Cortex of kidney (tissue), 1 donor: ENCODE results near the gene CCDC192.

Source experiments
- DNase-seq: peaks from one replicate; lab custom pipeline; 2025; lab: John Stamatoyannopoulos, UW

The CCDC192 gene

GRCh38 chr5:127985811-127986325 lies 282.7 kb downstream of the CCDC192 start:
- no peak for DNase-seq

- no peak for DNase-seq
These were observed 284.4 kb downstream of the CCDC192 start for GRCh38 chr5:127987354-127988145.

GRCh38 chr5:127988146-127988760 lies 285.1 kb downstream of the CCDC192 start:
- no peak for DNase-seq
